IMR-90 (cell line): Measurements from ENCODE around the gene CTDSPL. TPM values are rescaled to one million over a fixed set of nuclear protein-coding genes. Genes with fewer than 3 reads are reported as not detected.

Experiments used
- ATAC-seq: fragments of 200-7000 bp; cut with Tn5 transposase; 2 replicates; pipeline ENCODE4 v1.9.1; 2020; ENCODE audit warnings: low read depth, mild to moderate bottlenecking, moderate library complexity
- BruUV-seq: library from RNA; stranded (reverse); fragments of 400-500 nt; replicated peaks from 2 replicates; lab custom pipeline; 2021; lab: Mats Ljungman, UMichigan
- CTCF ChIA-PET: fragments of 300-600 bp; formaldehyde crosslinking; extraction: SDS; loops from one replicate; lab custom pipeline; 2021; ENCODE audit warnings: antibody characterized with exemption; lab: Yijun Ruan, JAX
- POLR2A ChIA-PET: fragments of 300-600 bp; sonication (Branson Sonifier 250); formaldehyde crosslinking; loops from one replicate; lab custom pipeline; 2022; ENCODE audit warnings: antibody characterized with exemption; ENCODE audit not compliant: unreplicated experiment; lab: Charles Lee
- DNase-seq: peaks from one replicate; pipeline ENCODE4 v3.0.0; 2013
- H2AFZ ChIP-seq: replicated peaks from 2 replicates; pipeline ENCODE3; 2013; ENCODE audit warnings: low read length, mild to moderate bottlenecking; ENCODE audit not compliant: poor library complexity
- H2AK5ac ChIP-seq: 2 replicates; pipeline ENCODE4 v1.6.1; 2013; ENCODE audit warnings: low read depth, low read length, inconsistent platforms
- H2AK9ac ChIP-seq: replicated peaks from 2 replicates; pipeline ENCODE3; 2013; ENCODE audit warnings: mild to moderate bottlenecking, low read depth, low read length, moderate library complexity; ENCODE audit not compliant: poor library complexity
- H2BK120ac ChIP-seq: 2 replicates; pipeline ENCODE4 v1.6.1; 2013; ENCODE audit warnings: low read depth, low read length, inconsistent platforms
- H2BK15ac ChIP-seq: 3 replicates; pipeline ENCODE4 v1.6.1; 2013; ENCODE audit warnings: low read depth, low read length, inconsistent platforms
- H2BK20ac ChIP-seq: 2 replicates; pipeline ENCODE4 v1.6.1; 2013; ENCODE audit warnings: low read depth, mild to moderate bottlenecking, inconsistent platforms, low read length, moderate library complexity
- H2BK5ac ChIP-seq: 2 replicates; pipeline ENCODE4 v1.6.1; 2013; ENCODE audit warnings: mild to moderate bottlenecking, low read depth, low read length, inconsistent platforms; ENCODE audit not compliant: poor library complexity, severe bottlenecking
- H3K14ac ChIP-seq: replicated peaks from 2 replicates; pipeline ENCODE4 v1.6.1; 2013; ENCODE audit warnings: low read depth, low read length, inconsistent platforms
- H3K18ac ChIP-seq: 2 replicates; pipeline ENCODE4 v1.6.1; 2013; ENCODE audit warnings: low read depth, low read length, control low read depth
- H3K23ac ChIP-seq: 2 replicates; pipeline ENCODE4 v1.6.1; 2013; ENCODE audit warnings: low read depth, low read length, inconsistent platforms
- H3K27ac ChIP-seq: 2 replicates; pipeline ENCODE4 v1.5.1; 2013; ENCODE audit warnings: mild to moderate bottlenecking, control low read depth, low read length; ENCODE audit not compliant: insufficient read depth
- H3K27me3 ChIP-seq: 2 replicates; pipeline ENCODE4 v1.6.1; 2013; ENCODE audit warnings: low read length; ENCODE audit not compliant: control insufficient read depth, insufficient read depth
- H3K36me3 ChIP-seq: 2 replicates; pipeline ENCODE4 v1.6.1; 2013; ENCODE audit warnings: low read length, mixed read lengths; ENCODE audit not compliant: control insufficient read depth, insufficient read depth
- H3K4ac ChIP-seq: 2 replicates; pipeline ENCODE4 v1.6.1; 2013; ENCODE audit warnings: low read depth, low read length, inconsistent platforms
- H3K4me1 ChIP-seq: 2 replicates; pipeline ENCODE4 v1.6.1; 2013; ENCODE audit warnings: low read length, mixed read lengths; ENCODE audit not compliant: control insufficient read depth, insufficient read depth
- H3K4me2 ChIP-seq: 2 replicates; pipeline ENCODE4 v1.6.1; 2013; ENCODE audit warnings: low read depth, mild to moderate bottlenecking, control low read depth, low read length, moderate library complexity
- H3K4me3 ChIP-seq: 2 replicates; pipeline ENCODE4 v1.5.1; 2013; ENCODE audit warnings: low read depth, mild to moderate bottlenecking, control low read depth, low read length, moderate library complexity; ENCODE audit not compliant: insufficient read depth
- H3K56ac ChIP-seq: 2 replicates; pipeline ENCODE4 v1.6.1; 2013; ENCODE audit warnings: low read length, inconsistent platforms; ENCODE audit not compliant: insufficient read depth; ENCODE audit errors: extremely low read depth
- H3K79me1 ChIP-seq, 2 experiments: 2 replicates each; pipeline ENCODE4 v1.6.1; 2013; ENCODE audit warnings: low read length in 2 of 2, inconsistent platforms in 1 of 2, low read depth in 1 of 2
- H3K9ac ChIP-seq: 2 replicates; pipeline ENCODE4 v1.6.1; 2013; ENCODE audit warnings: low read depth, low read length, control low read depth
- H3K9me1 ChIP-seq: 2 replicates; pipeline ENCODE4 v1.6.1; 2013; ENCODE audit warnings: low read length, inconsistent platforms; ENCODE audit not compliant: insufficient read depth
- H3K9me3 ChIP-seq: 2 replicates; pipeline ENCODE4 v1.6.1; 2013; ENCODE audit warnings: low read length; ENCODE audit not compliant: control insufficient read depth, insufficient read depth
- H4K20me1 ChIP-seq: 2 replicates; pipeline ENCODE4 v1.6.1; 2013; ENCODE audit warnings: low read length, inconsistent platforms; ENCODE audit not compliant: insufficient read depth
- H4K5ac ChIP-seq: 2 replicates; pipeline ENCODE4 v1.6.1; 2013; ENCODE audit warnings: mild to moderate bottlenecking, low read depth, low read length, control low read depth
- H4K8ac ChIP-seq, 2 experiments: 2 replicates each; pipeline ENCODE4 v1.6.1; 2013; ENCODE audit warnings: low read depth in 2 of 2, low read length in 2 of 2, control low read depth in 1 of 2, inconsistent platforms in 1 of 2
- H4K91ac ChIP-seq: 2 replicates; pipeline ENCODE4 v1.6.1; 2013; ENCODE audit warnings: low read depth, low read length, inconsistent platforms; ENCODE audit not compliant: insufficient read depth
- BHLHE40 ChIP-seq: fragments of 150-350 bp; IDR thresholded peaks from 2 replicates; pipeline ENCODE4 v1.6.1; 2016; ENCODE audit warnings: mild to moderate bottlenecking, low read depth, low read length
- CEBPB ChIP-seq: IDR thresholded peaks from 2 replicates; pipeline ENCODE4 v1.6.1; 2012; ENCODE audit warnings: low read depth, low read length, improper control_type of control experiment
- FOS ChIP-seq: fragments of 150-350 bp; IDR thresholded peaks from 2 replicates; pipeline ENCODE4 v1.6.1; 2016; ENCODE audit warnings: low read depth, low read length
- MXI1 ChIP-seq: IDR thresholded peaks from 2 replicates; pipeline ENCODE4 v1.6.1; 2012; ENCODE audit warnings: low read depth, mild to moderate bottlenecking, low read length, moderate library complexity, borderline replicate concordance
- NFE2L2 ChIP-seq: fragments of 150-350 bp; IDR thresholded peaks from 2 replicates; pipeline ENCODE4 v1.6.1; 2016; ENCODE audit warnings: low read depth, mild to moderate bottlenecking, low read length
- RAD21 ChIP-seq: IDR thresholded peaks from 2 replicates; pipeline ENCODE4 v1.6.1; 2012; ENCODE audit warnings: low read length, improper control_type of control experiment
- RFX5 ChIP-seq: IDR thresholded peaks from 2 replicates; pipeline ENCODE4 v1.8.0; 2012; ENCODE audit warnings: low read depth, mild to moderate bottlenecking, low read length, moderate library complexity
- SMC3 ChIP-seq: fragments of 150-350 bp; IDR thresholded peaks from 2 replicates; pipeline ENCODE4 v1.6.1; 2016; ENCODE audit warnings: low read depth, mild to moderate bottlenecking, antibody characterized with exemption, low read length, moderate library complexity
- WGBS, 2 experiments: methylation state at CpG; one replicate each; pipeline versions ENCODE4 v1.1.5 to v1.1.7; 2013; ENCODE audit warnings: missing lambda C conversion rate in 2 of 2; ENCODE audit not compliant: insufficient read length in 1 of 2; ENCODE audit errors: extremely low coverage in 2 of 2; 5-methylcytosine and 5-hydroxymethylcytosine counted together
- dilution Hi-C: fragments of 300-500 bp; cut with HindIII; formaldehyde crosslinking; loops from one replicate; pipeline ENCODE4 v1.14.3; 2018; ENCODE audit warnings: low sequenced_read_pairs; ENCODE audit not compliant: unreplicated experiment
- in situ Hi-C: fragments of 300-500 bp; cut with MboI; formaldehyde crosslinking; loops from 3 replicates; pipeline ENCODE4 v1.14.3; 2019; ENCODE audit warnings: low sequenced_read_pairs, inconsistent platforms, mixed read lengths
- intact Hi-C: fragments of 100-400 bp; cut with micrococcal nuclease; formaldehyde crosslinking; loops from 2 replicates; pipeline ENCODE4 v1.10.0; 2022
- polyA plus RNA-seq, 3 experiments: library from polyadenylated mRNA; depleted of rRNA; stranded (reverse); fragments of >200 nt; gene quantifications; 2 replicates each; pipeline ENCODE4 v1.2.3, GENCODE V29; 2012; ENCODE audit warnings: low replicate concordance in 1 of 3
- total RNA-seq: library from RNA; depleted of rRNA; stranded (reverse); fragments of >200 nt; gene quantifications from 2 replicates; pipeline ENCODE4 v1.2.3, GENCODE V29; 2012

Gene CTDSPL
- total and polyA plus RNA-seq, 2 of the 4 experiments (the other 2 are of a cell fraction) = 24.5 to 29.0 TPM

GRCh38 chr3:37987315-37987697, 125.6 kb downstream of the CTDSPL start:
- H3K18ac ChIP-seq = no peak overlapping the region
- H2AK5ac ChIP-seq = no peak overlapping the region
- DNase-seq = no peak
- H3K56ac ChIP-seq = no peak overlapping the region
- H3K9me1 ChIP-seq = 0 out of 2 replicates have a peak, but pooled peaks cover 7% of the 10 kb centered on the region
- H3K4me2 ChIP-seq = no peak overlapping the region
- ChIA-PET POLR2A (no interaction called here), CTCF (no interaction called here)
- no peak overlapping the region for H3K9ac ChIP-seq
- no peaks in the 10 kb centered on the region for H4K20me1 ChIP-seq
- intact Hi-C loops = no loop called here
- H3K4me3 ChIP-seq = no peak overlapping the region
- no peak for ATAC-seq
- in situ Hi-C loops = no loop called here
- no peaks in the 10 kb centered on the region for H3K9me3 ChIP-seq
- no peak overlapping the region for H4K8ac ChIP-seq
- dilution Hi-C loops = no loop called here
- no peaks in the 10 kb centered on the region for H3K79me1 ChIP-seq
- no peaks in the 10 kb centered on the region; the same call in 1 of the 2 replicates for H3K27me3 ChIP-seq
- no TSS peak for BruUV-seq
- H2BK5ac ChIP-seq = no peak overlapping the region
- H4K5ac ChIP-seq = no peak overlapping the region
- no peak overlapping the region for H2AFZ ChIP-seq
- no CpG with 5 or more reads among the region's 2 CpGs for WGBS, 2 experiments
- no peak overlapping the region for H4K91ac ChIP-seq
- H3K4me1 ChIP-seq = no peaks in the 10 kb centered on the region
- no peak overlapping the region for H2AK9ac ChIP-seq
- H3K4ac ChIP-seq = no peak overlapping the region
- no peak overlapping the region for H2BK120ac ChIP-seq
- no peak overlapping the region for H3K14ac ChIP-seq
- H3K23ac ChIP-seq = no peak overlapping the region
- TF ChIP-seq BHLHE40 = no peak
- TF ChIP-seq RAD21 = no peak
- TF ChIP-seq FOS = no peak
- no peak for TF ChIP-seq MXI1
- no peak for TF ChIP-seq RFX5
- TF ChIP-seq CEBPB = no peak
- no peak for TF ChIP-seq NFE2L2
- no peak for TF ChIP-seq SMC3
- H3K27ac ChIP-seq = no peak overlapping the region
- H2BK20ac ChIP-seq = no peak overlapping the region
- peaks cover 6% of the 10 kb centered on the region; the same call in 1 of the 2 replicates for H3K36me3 ChIP-seq
- H2BK15ac ChIP-seq = no peak overlapping the region
